A549 treated with AZD2906 at 1 μM for 4 hours (cell line): ENCODE measurements around the gene ZNF234. TPM values are rescaled to one million over a fixed set of nuclear protein-coding genes. Genes with fewer than 3 reads are reported as not detected.

Experiments
- total RNA-seq: library from RNA; stranded (reverse); fragments of 200-300 nt; extraction: Qiagen RNA extraction; gene quantifications from 5 replicates; pipeline ENCODE4 v1.2.3, GENCODE V29; 2022

ZNF234 gene
- total RNA-seq, result 1.4 to 2.3 TPM (median 2.0 TPM) in 5 replicates

DNA sequence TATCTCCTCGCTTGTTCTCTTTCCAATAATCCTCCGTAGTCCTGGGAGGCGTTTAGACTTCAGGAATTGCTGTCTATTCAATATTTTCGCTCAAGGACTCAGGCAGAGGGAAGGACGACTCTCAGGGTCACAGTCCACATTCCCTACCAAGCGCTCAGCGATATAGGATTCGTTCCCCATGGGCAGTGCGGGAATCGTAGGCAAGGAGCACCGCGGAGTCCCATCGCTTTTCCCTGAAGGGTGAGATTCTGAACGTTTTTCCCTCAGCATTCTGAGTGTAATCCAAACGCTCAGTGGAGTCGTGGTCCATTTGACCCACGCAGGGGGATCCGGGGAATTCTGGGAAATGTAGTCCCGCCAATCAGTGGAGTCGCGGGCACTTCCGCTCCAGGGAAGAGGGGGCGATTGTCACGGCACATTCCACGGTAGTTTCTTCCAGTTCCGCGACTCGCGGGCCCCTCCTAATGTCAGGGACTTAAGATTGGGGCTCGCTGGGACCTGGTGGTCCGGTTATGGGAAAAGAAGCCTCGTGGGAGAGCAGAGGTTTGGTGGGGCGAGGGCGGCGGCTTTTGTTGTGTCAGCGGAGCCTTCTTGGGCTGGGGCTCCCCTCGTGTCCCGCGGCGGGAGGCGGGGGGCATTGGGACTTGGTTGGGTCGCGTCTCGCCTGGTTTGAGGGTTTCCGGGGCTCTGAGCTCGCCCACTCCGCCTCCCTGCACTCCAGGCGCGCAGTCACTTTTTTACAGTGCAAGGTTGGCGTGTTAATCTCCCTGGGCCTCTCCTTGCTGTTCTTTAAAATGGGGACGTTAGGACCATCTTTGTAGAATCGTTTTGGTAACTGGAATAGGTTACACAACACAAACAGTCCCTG is at the start of gene ZNF234:
ZNF234 (plus strand) TSS at position 364 of the 868 bp plus-strand sequence. CDS start 3,079 bp downstream, outside the sequence.

DNA sequence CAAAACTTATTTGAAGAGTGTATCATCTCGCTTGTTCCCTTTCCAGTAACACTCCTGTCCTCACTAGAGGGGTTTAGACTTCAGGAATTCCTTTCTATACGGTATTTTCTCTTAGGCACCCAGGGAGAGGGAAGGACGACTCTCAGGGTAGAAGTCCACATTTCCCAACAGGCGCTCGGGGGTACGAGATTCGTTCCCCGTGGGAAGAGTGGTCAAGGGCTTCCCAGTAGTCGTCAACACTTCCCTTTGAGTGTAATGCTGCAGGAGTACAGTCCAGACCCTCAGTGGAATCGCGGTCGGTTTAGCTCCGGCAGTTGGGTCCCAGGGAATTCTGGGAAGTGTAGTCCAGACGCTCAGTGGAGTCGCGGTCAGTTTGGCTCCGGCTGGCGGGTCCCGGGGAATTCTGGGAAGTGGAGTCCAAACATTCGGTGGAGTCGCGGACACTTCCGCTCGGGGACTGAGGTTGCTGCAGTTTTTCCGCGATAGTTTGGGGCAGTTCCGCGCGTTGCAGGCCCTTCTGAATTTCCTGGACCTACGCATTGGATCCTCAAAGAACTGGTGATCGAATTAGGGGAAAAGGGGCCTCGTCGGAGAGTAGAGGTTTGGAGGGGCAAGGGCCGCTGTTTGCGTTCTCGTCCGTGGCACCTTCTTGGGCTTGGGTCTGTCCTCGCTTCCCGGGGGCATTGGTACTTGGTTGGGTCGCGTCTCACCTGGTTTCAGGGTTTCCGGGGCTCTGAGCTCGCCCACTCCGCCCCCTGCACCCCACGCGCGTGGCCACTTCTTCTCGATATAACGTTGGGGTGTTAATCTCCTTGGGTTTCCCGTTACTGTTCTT is 47.2 kb upstream of the ZNF234 start, which contains the start of gene ZNF224:
ZNF224 (plus strand) TSS at position 431 of the 835 bp plus-strand sequence. CDS start 3,513 bp downstream, outside the sequence.

DNA sequence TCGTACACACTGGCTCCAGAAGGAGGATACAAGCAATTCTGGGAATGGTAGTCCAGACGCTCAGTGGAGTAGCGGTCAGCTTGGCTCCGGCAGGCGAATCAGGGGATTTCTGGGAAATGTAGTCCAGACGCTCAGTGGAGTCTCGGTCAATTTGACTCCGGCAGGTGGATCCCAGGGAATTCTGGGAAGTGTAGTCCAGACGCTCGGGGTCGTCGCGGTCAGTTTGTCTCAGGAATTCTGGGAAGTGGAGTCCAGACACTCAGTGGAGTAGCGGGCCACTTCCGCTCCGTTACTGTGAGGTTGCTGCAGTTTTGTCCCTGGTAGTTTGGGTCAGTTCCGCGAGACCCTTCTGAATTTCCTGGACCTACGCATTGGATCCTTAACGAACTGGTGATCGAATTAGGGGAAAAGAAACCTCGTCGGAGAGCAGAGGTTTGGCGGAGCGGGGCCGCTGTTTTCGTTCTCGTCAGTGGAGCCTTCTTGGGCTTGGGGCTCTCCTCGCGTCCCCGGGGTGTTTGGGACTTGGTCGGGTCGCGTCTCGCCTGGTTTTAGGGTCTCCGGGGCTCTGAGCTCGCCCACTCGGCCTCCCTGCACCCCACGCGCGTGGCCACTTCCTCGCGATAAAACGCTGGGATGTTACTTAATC is 28.1 kb upstream of the ZNF234 start, which contains the start of gene ZNF225:
ZNF225 (plus strand) TSS at position 262 of the 646 bp plus-strand sequence. CDS start 2,429 bp downstream, outside the sequence.

DNA sequence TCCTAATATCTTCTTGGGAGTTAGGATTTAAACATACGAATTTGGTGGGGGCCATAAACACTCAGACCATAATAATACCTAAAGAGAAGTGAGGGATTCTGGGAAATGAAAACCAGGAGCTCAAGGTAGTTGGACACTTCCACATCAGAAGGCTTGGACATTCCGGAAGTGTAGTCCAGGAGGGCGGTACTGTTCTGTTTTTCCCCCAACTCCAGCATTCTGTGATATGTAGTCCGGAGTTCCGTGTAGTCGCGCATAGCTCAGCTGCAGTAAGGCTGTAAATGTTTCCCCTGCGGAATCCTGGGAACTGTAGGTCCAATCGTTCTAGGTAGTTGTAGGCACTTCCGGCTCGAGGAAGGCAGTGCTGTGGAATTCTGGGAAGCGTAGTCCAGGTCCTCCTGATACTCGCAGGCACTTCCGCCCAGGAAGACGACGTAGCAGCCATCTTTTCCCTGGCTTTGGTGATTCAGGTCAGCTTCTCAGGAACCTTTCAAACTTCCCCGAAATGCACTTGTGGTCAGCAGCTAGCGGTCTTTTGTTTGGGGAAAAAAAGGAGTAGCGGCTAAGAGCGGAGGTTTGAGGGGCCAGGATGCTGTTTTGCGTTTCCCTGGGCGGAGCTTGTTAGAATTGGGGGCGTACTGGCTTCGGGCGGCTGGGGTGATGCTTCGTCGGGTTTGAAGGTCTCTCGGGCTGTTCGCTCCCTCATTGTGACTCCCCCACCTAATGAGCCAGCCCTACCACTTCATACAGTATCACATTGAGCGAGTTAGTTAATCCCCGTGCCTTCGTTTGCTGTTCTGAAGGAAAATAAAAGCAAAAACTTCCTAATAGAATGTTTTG is 23.5 kb downstream of the ZNF234 start, which contains the start of gene ZNF226:
ZNF226 (plus strand) TSS at position 428 of the 840 bp plus-strand sequence. CDS start 4,981 bp downstream, outside the sequence.

Other genes starting within 250 kb of the ZNF234 start
- 9.1 to 11.6 TPM (median 9.6 TPM) in 5 replicates for gene ZNF45, start 206.3 kb upstream of the ZNF234 start, total RNA-seq
- gene ZNF221, start 190.3 kb upstream of the ZNF234 start, total RNA-seq, result 0.61 to 0.78 TPM (median 0.64 TPM) in 5 replicates
- 2.3 to 3.9 TPM (median 2.7 TPM) in 5 replicates for gene ZNF155, start 157.4 kb upstream of the ZNF234 start, total RNA-seq
- gene ZNF230, start 138.6 kb upstream of the ZNF234 start, total RNA-seq, result 2.5 to 3.0 TPM (median 2.9 TPM) in 5 replicates
- 2.9 to 4.7 TPM (median 3.3 TPM) in 5 replicates for gene ZNF222, start 116.2 kb upstream of the ZNF234 start, total RNA-seq
- gene ZNF223, start 89.5 kb upstream of the ZNF234 start, total RNA-seq, result 1.9 to 4.0 TPM (median 3.2 TPM) in 5 replicates
- gene ZNF284, start 69.4 kb upstream of the ZNF234 start, total RNA-seq, result 0.30 to 0.55 TPM (median 0.38 TPM) in 5 replicates
- gene ZNF224, start 47.2 kb upstream of the ZNF234 start, total RNA-seq, result 7.7 to 12.2 TPM (median 9.0 TPM) in 5 replicates
- 2.2 to 3.7 TPM (median 2.6 TPM) in 5 replicates for gene ZNF225, start 28.2 kb upstream of the ZNF234 start, total RNA-seq
- 17.2 to 21.5 TPM (median 18.9 TPM) in 5 replicates for gene ZNF226, start 23.5 kb downstream of the ZNF234 start, total RNA-seq
- gene ZNF227, start 71.0 kb downstream of the ZNF234 start, total RNA-seq, result 9.7 to 12.9 TPM (median 10.0 TPM) in 5 replicates
- 0.40 to 0.79 TPM (median 0.50 TPM) in 5 replicates for gene ZNF233, start 118.3 kb downstream of the ZNF234 start, total RNA-seq
- gene ZNF235, start 163.5 kb downstream of the ZNF234 start, total RNA-seq, result 2.6 to 3.4 TPM (median 2.8 TPM) in 5 replicates
- gene ZNF112, start 215.1 kb downstream of the ZNF234 start, total RNA-seq, result 1.6 to 2.3 TPM (median 1.8 TPM) in 5 replicates